CD4-positive, alpha-beta T cell treated with Interleukin-12 subunit alpha and Interleukin-12 subunit beta, for 1 hour (primary cell): ENCODE data around the gene CEACAM5.
"Not testable (repeated sequence)": the region's sequence is repeated elsewhere in the genome, so short reads cannot be mapped to it uniquely, and the experiment has no call there.

Source experiments
- DNase-seq: peaks from one replicate; pipeline ENCODE4 v3.0.0-alpha.2; 2020

CEACAM5 gene

GRCh38 chr19:41700381-41701195 lies 7.8 kb upstream of the CEACAM5 start:
- no peak for DNase-seq

DNA sequence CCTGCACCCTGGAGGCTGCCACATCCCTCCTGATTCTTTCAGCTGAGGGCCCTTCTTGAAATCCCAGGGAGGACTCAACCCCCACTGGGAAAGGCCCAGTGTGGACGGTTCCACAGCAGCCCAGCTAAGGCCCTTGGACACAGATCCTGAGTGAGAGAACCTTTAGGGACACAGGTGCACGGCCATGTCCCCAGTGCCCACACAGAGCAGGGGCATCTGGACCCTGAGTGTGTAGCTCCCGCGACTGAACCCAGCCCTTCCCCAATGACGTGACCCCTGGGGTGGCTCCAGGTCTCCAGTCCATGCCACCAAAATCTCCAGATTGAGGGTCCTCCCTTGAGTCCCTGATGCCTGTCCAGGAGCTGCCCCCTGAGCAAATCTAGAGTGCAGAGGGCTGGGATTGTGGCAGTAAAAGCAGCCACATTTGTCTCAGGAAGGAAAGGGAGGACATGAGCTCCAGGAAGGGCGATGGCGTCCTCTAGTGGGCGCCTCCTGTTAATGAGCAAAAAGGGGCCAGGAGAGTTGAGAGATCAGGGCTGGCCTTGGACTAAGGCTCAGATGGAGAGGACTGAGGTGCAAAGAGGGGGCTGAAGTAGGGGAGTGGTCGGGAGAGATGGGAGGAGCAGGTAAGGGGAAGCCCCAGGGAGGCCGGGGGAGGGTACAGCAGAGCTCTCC lies 6.9 kb upstream of the CEACAM5 start:
- DNase-seq, result no peak

GRCh38 chr19:41702171-41702651 lies 6.2 kb upstream of the CEACAM5 start:
- DNase-seq, result no peak

- DNase-seq, result no peak
These were observed 4.7 kb upstream of the CEACAM5 start for GRCh38 chr19:41703602-41704293.

DNA sequence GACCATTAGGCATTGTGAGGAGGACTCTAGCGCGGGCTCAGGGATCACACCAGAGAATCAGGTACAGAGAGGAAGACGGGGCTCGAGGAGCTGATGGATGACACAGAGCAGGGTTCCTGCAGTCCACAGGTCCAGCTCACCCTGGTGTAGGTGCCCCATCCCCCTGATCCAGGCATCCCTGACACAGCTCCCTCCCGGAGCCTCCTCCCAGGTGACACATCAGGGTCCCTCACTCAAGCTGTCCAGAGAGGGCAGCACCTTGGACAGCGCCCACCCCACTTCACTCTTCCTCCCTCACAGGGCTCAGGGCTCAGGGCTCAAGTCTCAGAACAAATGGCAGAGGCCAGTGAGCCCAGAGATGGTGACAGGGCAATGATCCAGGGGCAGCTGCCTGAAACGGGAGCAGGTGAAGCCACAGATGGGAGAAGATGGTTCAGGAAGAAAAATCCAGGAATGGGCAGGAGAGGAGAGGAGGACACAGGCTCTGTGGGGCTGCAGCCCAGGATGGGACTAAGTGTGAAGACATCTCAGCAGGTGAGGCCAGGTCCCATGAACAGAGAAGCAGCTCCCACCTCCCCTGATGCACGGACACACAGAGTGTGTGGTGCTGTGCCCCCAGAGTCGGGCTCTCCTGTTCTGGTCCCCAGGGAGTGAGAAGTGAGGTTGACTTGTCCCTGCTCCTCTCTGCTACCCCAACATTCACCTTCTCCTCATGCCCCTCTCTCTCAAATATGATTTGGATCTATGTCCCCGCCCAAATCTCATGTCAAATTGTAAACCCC lies 2.8 kb upstream of the CEACAM5 start:
- peak; percentile 19 for DNase-seq

GRCh38 chr19:41706741-41707501 lies 1.5 kb upstream of the CEACAM5 start:
- peak; percentile 64 for DNase-seq

- DNase-seq, result no peak
These were observed 969 bp upstream of the CEACAM5 start for GRCh38 chr19:41707502-41707812.

GRCh38 chr19:41707871-41708371 lies 505 bp upstream of the CEACAM5 start:
- DNase-seq, result no peak

DNA sequence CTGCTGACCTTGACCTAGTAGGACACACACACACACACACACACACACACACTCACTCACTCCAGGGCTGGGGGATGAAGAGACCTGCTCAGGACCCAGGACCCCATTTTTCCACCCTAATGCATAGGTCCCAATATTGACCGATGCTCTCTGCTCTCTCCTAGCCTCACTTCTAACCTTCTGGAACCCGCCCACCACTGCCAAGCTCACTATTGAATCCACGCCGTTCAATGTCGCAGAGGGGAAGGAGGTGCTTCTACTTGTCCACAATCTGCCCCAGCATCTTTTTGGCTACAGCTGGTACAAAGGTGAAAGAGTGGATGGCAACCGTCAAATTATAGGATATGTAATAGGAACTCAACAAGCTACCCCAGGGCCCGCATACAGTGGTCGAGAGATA lies 1.1 kb downstream of the CEACAM5 start:
- DNase-seq, result not testable (repeated sequence)

- DNase-seq, result no peak
These were observed 1.7 kb downstream of the CEACAM5 start for GRCh38 chr19:41709951-41710645.

DNA sequence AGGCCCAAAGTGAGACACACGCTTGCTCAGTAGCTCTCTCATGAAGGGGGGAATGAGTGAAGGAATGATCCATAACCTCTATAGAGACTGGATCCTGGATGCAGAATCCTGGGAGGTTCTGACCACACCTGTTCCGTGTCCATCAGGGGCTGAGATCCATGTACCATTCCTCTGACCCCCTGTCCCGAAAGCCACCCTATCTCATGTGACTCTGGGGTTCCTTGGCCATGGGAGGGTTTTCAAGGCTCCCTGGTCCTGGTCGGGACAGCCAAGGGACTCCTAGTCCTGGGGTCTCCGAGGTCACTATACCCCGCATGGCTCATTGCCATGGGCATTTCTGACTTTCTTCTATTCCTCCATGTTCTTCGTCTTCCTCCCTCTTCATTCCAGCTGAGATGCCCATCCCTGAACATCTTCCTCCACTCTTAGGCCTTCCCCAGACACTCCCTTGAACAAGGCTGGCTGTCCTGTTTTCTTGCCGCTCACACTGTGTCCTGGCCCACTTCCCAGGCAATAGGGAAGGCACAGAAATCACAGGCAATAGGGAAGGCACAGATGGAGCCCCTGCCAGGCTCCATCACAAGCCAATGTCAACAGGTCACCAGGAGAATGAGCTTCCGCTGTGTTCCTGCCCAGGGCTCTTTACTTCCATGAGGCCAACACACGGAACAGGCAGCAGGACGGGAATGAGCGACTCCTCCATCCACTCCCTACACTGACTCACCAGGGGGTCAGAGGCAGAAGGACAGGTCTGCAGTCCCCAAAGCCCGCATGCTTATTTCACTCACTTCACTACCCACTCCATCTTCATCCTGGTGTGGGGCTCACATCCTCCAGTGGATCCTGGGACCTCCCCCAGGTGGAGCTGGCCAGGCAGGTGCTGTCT lies 3.2 kb downstream of the CEACAM5 start:
- DNase-seq, result no peak

- DNase-seq, result no peak
These were observed 6.2 kb downstream of the CEACAM5 start for GRCh38 chr19:41714598-41714997.

DNA sequence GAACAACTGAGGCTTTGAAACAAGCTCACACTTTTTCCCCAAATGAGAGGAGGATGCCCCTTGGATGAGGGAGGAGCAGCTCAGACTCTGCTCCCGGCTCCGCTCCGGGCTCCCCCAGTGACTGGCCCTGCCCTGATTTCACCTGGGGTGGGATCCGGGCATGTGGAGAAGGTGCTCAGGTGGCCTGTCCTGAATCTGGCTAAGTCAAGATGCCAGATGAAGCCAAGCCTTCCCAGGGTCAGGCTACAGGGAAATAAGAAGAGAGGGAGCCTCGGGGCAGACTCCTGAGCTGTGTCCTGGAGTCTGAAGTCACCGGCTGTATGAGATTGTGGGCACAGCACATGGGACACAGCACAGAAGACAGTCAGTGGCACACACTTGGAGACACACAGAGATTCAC lies 10.3 kb downstream of the CEACAM5 start:
- DNase-seq, result no peak

DNA sequence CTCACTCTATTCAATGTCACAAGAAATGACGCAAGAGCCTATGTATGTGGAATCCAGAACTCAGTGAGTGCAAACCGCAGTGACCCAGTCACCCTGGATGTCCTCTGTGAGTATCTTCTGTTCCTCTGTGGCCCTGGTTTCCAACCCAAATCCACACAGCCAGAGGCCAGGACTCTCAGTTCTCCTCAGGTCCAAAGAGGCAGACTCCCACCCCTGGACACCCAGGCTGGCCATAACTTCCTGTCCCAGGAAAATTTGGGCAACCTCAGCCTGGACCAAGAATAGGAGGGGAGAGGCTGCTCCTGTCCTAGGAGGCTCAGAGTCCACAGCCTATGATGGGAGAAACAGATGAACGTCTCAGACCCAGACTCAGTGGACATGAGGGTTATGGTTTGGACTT lies 11.7 kb downstream of the CEACAM5 start:
- no peak for DNase-seq

DNA sequence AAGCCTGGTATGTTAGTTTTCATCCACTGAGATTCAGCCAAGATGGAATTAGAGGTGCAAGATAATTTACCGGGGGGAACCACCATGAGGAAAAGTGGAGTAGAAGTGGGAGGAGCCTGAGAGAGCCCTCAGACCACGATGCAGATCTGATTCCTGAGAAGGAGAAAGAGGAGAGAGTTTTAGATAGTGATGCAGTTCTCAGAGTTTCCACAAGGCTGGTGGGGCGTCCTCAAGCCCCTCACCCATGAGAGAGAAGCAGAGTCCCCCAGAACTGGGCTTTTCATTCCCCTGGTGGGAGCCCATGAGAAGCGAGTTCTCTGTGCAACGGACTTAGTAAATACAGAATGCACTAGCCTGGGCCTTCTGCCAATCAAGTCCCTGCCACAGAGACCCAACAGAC lies 18.1 kb downstream of the CEACAM5 start:
- DNase-seq, result no peak

DNA sequence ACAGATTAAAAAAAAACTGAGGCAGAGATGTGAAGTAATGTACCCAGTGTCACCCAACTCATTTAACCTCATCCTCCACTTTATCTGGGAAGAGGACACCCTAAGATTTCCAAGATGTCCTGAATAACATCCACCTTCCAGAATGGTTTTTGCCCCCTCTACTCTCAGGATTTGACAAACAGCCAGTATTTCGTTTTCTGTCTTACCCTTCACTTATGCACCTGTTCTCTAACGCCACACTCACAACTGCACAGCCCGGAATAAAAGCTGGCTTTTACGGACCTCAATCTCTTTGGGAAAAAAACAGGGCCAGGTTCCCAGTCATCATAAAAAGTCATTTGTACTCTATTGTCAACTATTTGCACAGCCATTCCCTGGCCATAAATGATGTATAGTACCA lies 25.7 kb downstream of the CEACAM5 start:
- no peak for DNase-seq

DNA sequence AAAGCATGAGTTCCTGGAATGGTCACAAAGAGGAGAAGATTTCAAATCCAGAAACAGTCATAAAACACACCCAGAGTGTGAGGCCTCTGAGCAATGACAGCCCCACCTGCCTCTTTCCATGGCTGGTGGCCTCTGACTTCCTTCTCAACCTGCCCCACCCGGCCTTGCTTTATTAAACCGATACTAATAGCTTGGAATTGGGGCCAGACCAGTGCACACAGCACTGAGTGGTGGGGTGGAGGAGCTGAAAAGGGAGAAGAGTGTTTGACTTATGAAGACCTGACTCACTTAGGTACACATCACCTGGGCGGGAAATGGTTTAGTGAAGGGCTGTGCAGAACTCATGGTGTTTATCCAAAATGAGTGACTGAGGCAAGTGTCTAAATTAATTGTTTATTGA lies 26.2 kb downstream of the CEACAM5 start:
- no peak for DNase-seq

- DNase-seq, result no peak
These were observed 26.7 kb downstream of the CEACAM5 start for GRCh38 chr19:41735071-41735600.

DNA sequence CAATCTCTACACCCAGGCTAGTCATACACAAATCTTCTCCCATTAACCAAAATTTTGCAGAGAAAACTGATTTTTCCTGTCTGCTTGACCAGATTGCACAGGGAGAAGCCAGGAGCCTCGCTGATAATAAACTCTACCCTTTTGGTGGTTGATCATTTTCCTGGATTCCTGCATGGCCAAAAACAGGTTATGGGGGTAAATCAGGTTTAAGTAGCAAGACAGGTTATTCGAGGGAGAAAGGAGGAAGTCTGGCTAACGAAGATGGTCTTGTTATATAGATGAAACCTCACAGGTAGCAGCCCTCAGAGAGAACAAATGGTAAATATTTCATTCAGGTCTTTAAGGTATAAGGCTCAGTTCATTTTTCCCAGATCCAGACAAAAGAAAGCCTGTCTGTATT lies 30.9 kb downstream of the CEACAM5 start:
- no peak for DNase-seq
